Osteocyte (in vitro differentiated cells): ENCODE results near the gene TJP1. TPM values are rescaled to one million over a fixed set of nuclear protein-coding genes. Genes with fewer than 3 reads are reported as not detected.

Experiments
- DNase-seq: peaks from one replicate; pipeline ENCODE4 v3.0.0; 2021; ENCODE audit warnings: mixed read lengths; ENCODE audit not compliant: unreplicated experiment; ENCODE audit errors: extremely low spot score
- H3K27ac Mint-ChIP-seq: one replicate; pipeline ENCODE4 v1.8.0; 2021; ENCODE audit warnings: mild to moderate bottlenecking, mixed read lengths; ENCODE audit not compliant: unreplicated experiment
- H3K27me3 Mint-ChIP-seq: one replicate; pipeline ENCODE4 v1.8.0; 2021; ENCODE audit warnings: mixed read lengths; ENCODE audit not compliant: unreplicated experiment
- H3K36me3 Mint-ChIP-seq: one replicate; pipeline ENCODE4 v1.8.0; 2021; ENCODE audit warnings: mixed read lengths; ENCODE audit not compliant: unreplicated experiment
- H3K4me1 Mint-ChIP-seq: one replicate; pipeline ENCODE4 v1.8.0; 2021; ENCODE audit warnings: mixed read lengths; ENCODE audit not compliant: unreplicated experiment
- H3K4me3 Mint-ChIP-seq: one replicate; pipeline ENCODE4 v1.8.0; 2021; ENCODE audit warnings: mild to moderate bottlenecking, moderate library complexity, mixed read lengths; ENCODE audit not compliant: unreplicated experiment
- H3K9me3 Mint-ChIP-seq: one replicate; pipeline ENCODE4 v1.8.0; 2021; ENCODE audit warnings: mixed read lengths; ENCODE audit not compliant: unreplicated experiment
- CTCF ChIP-seq: fragments of 200-600 bp; sonication (generic); IDR thresholded peaks from 2 replicates; pipeline ENCODE4 v1.5.0; 2021; ENCODE audit warnings: antibody characterized with exemption, mild to moderate bottlenecking, moderate library complexity
- total RNA-seq: library from RNA; stranded (reverse); gene quantifications from 2 replicates; pipeline ENCODE4 v1.2.1, GENCODE V29; 2021

Gene TJP1
- total RNA-seq, 1 donor from 2014 or later = 113 TPM

GRCh38 chr15:29773000-29773399 lies 49.3 kb downstream of the TJP1 start:
- TF ChIP-seq CTCF = no peak
- DNase-seq = no peak
- no peaks in the 10 kb centered on the region for H3K9me3 Mint-ChIP-seq
- H3K36me3 Mint-ChIP-seq = peaks cover 18% of the 10 kb centered on the region
- no peaks in the 10 kb centered on the region for H3K27me3 Mint-ChIP-seq
- no peak overlapping the region for H3K4me3 Mint-ChIP-seq
- H3K4me1 Mint-ChIP-seq = peaks cover 30% of the 10 kb centered on the region
- no peak overlapping the region for H3K27ac Mint-ChIP-seq

GRCh38 chr15:29770796-29771195 lies 51.5 kb downstream of the TJP1 start:
- Mint-ChIP-seq H3K27ac (no peak overlapping the region), H3K4me1 (peaks cover 27% of the 10 kb centered on the region), H3K9me3 (no peaks in the 10 kb centered on the region), H3K27me3 (no peaks in the 10 kb centered on the region), H3K36me3 (peaks cover 38% of the 10 kb centered on the region), H3K4me3 (no peak overlapping the region)
- no peak for DNase-seq
- TF ChIP-seq CTCF = no peak

- DNase-seq = no peak
- no peaks in the 10 kb centered on the region for H3K27me3 Mint-ChIP-seq
- H3K4me1 Mint-ChIP-seq = peaks cover under 1% of the 10 kb centered on the region
- H3K27ac Mint-ChIP-seq = no peak overlapping the region
- H3K9me3 Mint-ChIP-seq = no peaks in the 10 kb centered on the region
- H3K4me3 Mint-ChIP-seq = no peak overlapping the region
- no peak for TF ChIP-seq CTCF
- peaks cover 64% of the 10 kb centered on the region for H3K36me3 Mint-ChIP-seq
Measured at GRCh38 chr15:29765898-29766527, 56.3 kb downstream of the TJP1 start.

- Mint-ChIP-seq H3K27ac (no peak overlapping the region), H3K4me3 (no peak overlapping the region)
Measured at GRCh38 chr15:29765234-29765841, 56.9 kb downstream of the TJP1 start.

More at GRCh38 chr15:29765234-29765841, 56.9 kb downstream of the TJP1 start:
- Mint-ChIP-seq H3K9me3 (no peaks in the 10 kb centered on the region), H3K27me3 (no peaks in the 10 kb centered on the region), H3K4me1 (no peaks in the 10 kb centered on the region), H3K36me3 (peaks cover 68% of the 10 kb centered on the region)
- DNase-seq = no peak
- no peak for TF ChIP-seq CTCF
